KMS-11 (cell line): ENCODE measurements around the gene NUP93.

Experiments used
- H2AFZ ChIP-seq: fragments of 200-600 bp; sonication (generic); 2 replicates; pipeline ENCODE4 v1.6.1; 2016; ENCODE audit warnings: antibody characterized with exemption, mixed run types, low read depth
- H3K27ac ChIP-seq: fragments of 200-600 bp; sonication (generic); 2 replicates; pipeline ENCODE4 v1.6.1; 2016; ENCODE audit warnings: mild to moderate bottlenecking, mixed run types
- H3K27me3 ChIP-seq: fragments of 200-600 bp; sonication (generic); 2 replicates; pipeline ENCODE4 v1.6.1; 2017; ENCODE audit warnings: mild to moderate bottlenecking, low read depth, mixed run types, moderate library complexity; ENCODE audit not compliant: insufficient read depth
- H3K36me3 ChIP-seq: fragments of 200-600 bp; sonication (generic); 2 replicates; pipeline ENCODE4 v1.6.1; 2017; ENCODE audit warnings: mild to moderate bottlenecking, mixed run types; ENCODE audit not compliant: insufficient read depth
- H3K4me1 ChIP-seq: fragments of 200-600 bp; sonication (generic); 2 replicates; pipeline ENCODE4 v1.6.1; 2016; ENCODE audit warnings: mild to moderate bottlenecking, low read depth, mixed run types; ENCODE audit not compliant: poor library complexity, severe bottlenecking
- H3K4me2 ChIP-seq: fragments of 200-600 bp; sonication (generic); 2 replicates; pipeline ENCODE4 v1.7.0; 2016; ENCODE audit warnings: mild to moderate bottlenecking, mixed run types
- H3K4me3 ChIP-seq: fragments of 200-600 bp; sonication (generic); IDR thresholded peaks from 2 replicates; pipeline ENCODE4 v1.6.1; 2017; ENCODE audit warnings: low read depth, low read length, mixed read lengths; ENCODE audit not compliant: insufficient read depth
- H3K79me2 ChIP-seq: fragments of 200-600 bp; sonication (generic); 2 replicates; pipeline ENCODE4 v1.6.1; 2016; ENCODE audit warnings: low read depth, mixed run types; ENCODE audit not compliant: insufficient read depth
- H3K9ac ChIP-seq: fragments of 200-600 bp; sonication (generic); 2 replicates; pipeline ENCODE4 v1.6.1; 2016; ENCODE audit warnings: mild to moderate bottlenecking, mixed run types
- H4K20me1 ChIP-seq: fragments of 200-600 bp; sonication (generic); 2 replicates; pipeline ENCODE4 v1.6.1; 2016; ENCODE audit warnings: mild to moderate bottlenecking, mixed run types; ENCODE audit not compliant: insufficient read depth
- CTCF ChIP-seq: fragments of 200-600 bp; sonication (generic); conservative IDR thresholded peaks from 2 replicates; pipeline ENCODE4 v1.6.1; 2017; ENCODE audit warnings: low read depth, mild to moderate bottlenecking, antibody characterized with exemption, low read length, moderate library complexity, mixed read lengths

The NUP93 gene

GRCh38 chr16:56683424-56684172 lies 46.3 kb upstream of the NUP93 start:
- H3K4me2 ChIP-seq = peak overlapping the region; percentile 98
- peak overlapping the region; percentile 72; the same call in 1 of the 2 replicates for H3K9ac ChIP-seq
- no peaks in the 10 kb centered on the region for H3K27me3 ChIP-seq
- no peaks in the 10 kb centered on the region for H4K20me1 ChIP-seq
- H3K36me3 ChIP-seq = no peaks in the 10 kb centered on the region
- H3K4me3 ChIP-seq = no peak overlapping the region
- H2AFZ ChIP-seq = peak overlapping the region; percentile 99; the same call in 1 of the 2 replicates
- H3K27ac ChIP-seq = no peak overlapping the region
- no peak for TF ChIP-seq CTCF
- H3K4me1 ChIP-seq = peaks cover 8% of the 10 kb centered on the region
- no peaks in the 10 kb centered on the region for H3K79me2 ChIP-seq

- H4K20me1 ChIP-seq = no peaks in the 10 kb centered on the region
- H3K79me2 ChIP-seq = no peaks in the 10 kb centered on the region
- no peak for TF ChIP-seq CTCF
- H3K9ac ChIP-seq = no peak overlapping the region
- no peak overlapping the region for H3K27ac ChIP-seq
- H3K4me3 ChIP-seq = no peak overlapping the region
- no peaks in the 10 kb centered on the region for H3K27me3 ChIP-seq
- no peak overlapping the region for H2AFZ ChIP-seq
- no peak overlapping the region for H3K4me2 ChIP-seq
- peaks cover 8% of the 10 kb centered on the region for H3K4me1 ChIP-seq
- no peaks in the 10 kb centered on the region for H3K36me3 ChIP-seq
These were observed 45.5 kb upstream of the NUP93 start for GRCh38 chr16:56684256-56684925.

GRCh38 chr16:56684926-56685590 lies 44.9 kb upstream of the NUP93 start:
- H3K4me3 ChIP-seq = no peak overlapping the region
- no peaks in the 10 kb centered on the region for H3K27me3 ChIP-seq
- H3K4me2 ChIP-seq = no peak overlapping the region
- no peak overlapping the region for H3K27ac ChIP-seq
- peaks cover 8% of the 10 kb centered on the region for H3K4me1 ChIP-seq
- no peak overlapping the region for H3K9ac ChIP-seq
- no peaks in the 10 kb centered on the region for H4K20me1 ChIP-seq
- no peaks in the 10 kb centered on the region for H3K79me2 ChIP-seq
- TF ChIP-seq CTCF = no peak
- H2AFZ ChIP-seq = no peak overlapping the region
- no peaks in the 10 kb centered on the region for H3K36me3 ChIP-seq

GRCh38 chr16:56686758-56687157 lies 43.2 kb upstream of the NUP93 start:
- Histone ChIP-seq H3K36me3 (no peaks in the 10 kb centered on the region), H3K27ac (no peak overlapping the region), H2AFZ (no peak overlapping the region), H3K4me1 (peaks cover 8% of the 10 kb centered on the region), H3K4me3 (no peak overlapping the region), H4K20me1 (no peaks in the 10 kb centered on the region), H3K4me2 (no peak overlapping the region), H3K79me2 (no peaks in the 10 kb centered on the region), H3K27me3 (no peaks in the 10 kb centered on the region), H3K9ac (no peak overlapping the region)
- no peak for TF ChIP-seq CTCF
